Measurements from ENCODE around the gene PRDM16. TPM values are rescaled to one million over a fixed set of nuclear protein-coding genes. Genes with fewer than 3 reads are reported as not detected.

Gene PRDM16
- total and polyA plus RNA-seq, 2 donors (not counting 1 experiment from before 2014, with no cell fraction given), result 0.03 to 0.12 TPM

- Mint-ChIP-seq H3K27me3 (no peaks in the 10 kb centered on the region), H3K27ac (no peak overlapping the region), H3K4me1 (no peaks in the 10 kb centered on the region), H3K4me3 (no peak overlapping the region), H3K9me3 (ENCODE audit: insufficient read depth) (no peaks in the 10 kb centered on the region)
- no peak overlapping the region for H3K4me3 ChIP-seq (ENCODE audit: control extremely low read depth in 1 of 5, extremely low read depth in 1 of 5, insufficient read depth in 1 of 5, low read depth in 2 of 5, low read length in 4 of 5)
- DNase-seq (no peak), ATAC-seq (ENCODE audit: low read depth) (no peak)
- no peak for TF ChIP-seq EZH2 (IDR thresholded peaks at IDR 0.05; ENCODE audit: borderline replicate concordance, insufficient read depth, low read depth, low read length, poor library complexity, severe bottlenecking)
- no peak for TF ChIP-seq CTCF (IDR thresholded peaks at IDR 0.05)
- H3K27me3 ChIP-seq (replicated peaks in 1 of 4; ENCODE audit: control extremely low read depth in 1 of 4, control insufficient read depth in 3 of 4, insufficient read depth in 4 of 4, low read length in 3 of 4), result no peaks in the 10 kb centered on the region
- no peak overlapping the region for H3K4me2 ChIP-seq (replicated peaks; ENCODE audit: low read depth, low read length, poor library complexity, severe bottlenecking)
- H3K9me3 ChIP-seq (ENCODE audit: control extremely low read depth in 1 of 3, control insufficient read depth in 2 of 3, insufficient read depth in 1 of 3, low read length in 2 of 3), result peaks cover 0 to 6% (median 0%) of the 10 kb centered on the region in 3 donors
- no peaks in the 10 kb centered on the region for H3K79me2 ChIP-seq (ENCODE audit: control insufficient read depth, insufficient read depth, low read length)
- no peak overlapping the region for H3K9ac ChIP-seq (ENCODE audit: low read length)
- intact Hi-C loops (cut with micrococcal nuclease), result no loop called here
- H3K36me3 ChIP-seq (replicated peaks in 1 of 2; ENCODE audit: control extremely low read depth in 1 of 2, control insufficient read depth in 1 of 2, extremely low read depth in 1 of 2, insufficient read depth in 2 of 2, low read length in 1 of 2), result no peaks in the 10 kb centered on the region
- 90% methylated on average over 27 of the region's 29 CpGs for WGBS (ENCODE audit: insufficient coverage)
- CTCF ChIA-PET, result no interaction called here
- H4K20me1 ChIP-seq (ENCODE audit: control insufficient read depth, insufficient read depth, low read length, poor library complexity, severe bottlenecking), result no peaks in the 10 kb centered on the region
- H2AFZ ChIP-seq (ENCODE audit: insufficient read depth, low read depth, low read length, poor library complexity, severe bottlenecking), result no peak overlapping the region
- H3K4me1 ChIP-seq (ENCODE audit: control insufficient read depth in 2 of 2, insufficient read depth in 2 of 2, low read length in 2 of 2), result no peaks in the 10 kb centered on the region
- H3K27ac ChIP-seq (ENCODE audit: low read length in 2 of 2), result no peak overlapping the region
- POLR2A ChIA-PET, result no interaction called here
These were observed 203.5 kb downstream of the PRDM16 start for GRCh38 chr1:3272321-3273045.

GRCh38 chr1:3273447-3273846 lies 204.4 kb downstream of the PRDM16 start:
- H3K27me3 ChIP-seq (replicated peaks in 1 of 4; ENCODE audit: control extremely low read depth in 1 of 4, control insufficient read depth in 3 of 4, insufficient read depth in 4 of 4, low read length in 3 of 4), result no peaks in the 10 kb centered on the region
- H3K9ac ChIP-seq (ENCODE audit: low read length), result no peak overlapping the region
- no peak overlapping the region for H2AFZ ChIP-seq (ENCODE audit: insufficient read depth, low read depth, low read length, poor library complexity, severe bottlenecking)
- no peaks in the 10 kb centered on the region for H3K36me3 ChIP-seq (replicated peaks in 1 of 2; ENCODE audit: control extremely low read depth in 1 of 2, control insufficient read depth in 1 of 2, extremely low read depth in 1 of 2, insufficient read depth in 2 of 2, low read length in 1 of 2)
- no peaks in the 10 kb centered on the region for H3K79me2 ChIP-seq (ENCODE audit: control insufficient read depth, insufficient read depth, low read length)
- Mint-ChIP-seq H3K4me1 (no peaks in the 10 kb centered on the region), H3K27ac (no peak overlapping the region), H3K4me3 (no peak overlapping the region), H3K9me3 (ENCODE audit: insufficient read depth) (no peaks in the 10 kb centered on the region), H3K27me3 (no peaks in the 10 kb centered on the region)
- H4K20me1 ChIP-seq (ENCODE audit: control insufficient read depth, insufficient read depth, low read length, poor library complexity, severe bottlenecking), result no peaks in the 10 kb centered on the region
- H3K4me3 ChIP-seq (ENCODE audit: control extremely low read depth in 1 of 5, extremely low read depth in 1 of 5, insufficient read depth in 1 of 5, low read depth in 2 of 5, low read length in 4 of 5), result no peak overlapping the region
- 92% methylated on average over 4 of the region's 4 CpGs for WGBS (ENCODE audit: insufficient coverage)
- H3K4me2 ChIP-seq (replicated peaks; ENCODE audit: low read depth, low read length, poor library complexity, severe bottlenecking), result no peak overlapping the region
- H3K4me1 ChIP-seq (ENCODE audit: control insufficient read depth in 2 of 2, insufficient read depth in 2 of 2, low read length in 2 of 2), result no peaks in the 10 kb centered on the region
- ATAC-seq (ENCODE audit: low read depth) (no peak), DNase-seq (no peak)
- ChIA-PET POLR2A (no interaction called here), CTCF (no interaction called here)
- intact Hi-C loops (cut with micrococcal nuclease), result no loop called here
- TF ChIP-seq CTCF (IDR thresholded peaks at IDR 0.05) (no peak), EZH2 (IDR thresholded peaks at IDR 0.05; ENCODE audit: borderline replicate concordance, insufficient read depth, low read depth, low read length, poor library complexity, severe bottlenecking) (no peak)
- H3K9me3 ChIP-seq (ENCODE audit: control extremely low read depth in 1 of 3, control insufficient read depth in 2 of 3, insufficient read depth in 1 of 3, low read length in 2 of 3), result peaks cover 0 to 6% (median 0%) of the 10 kb centered on the region in 3 donors
- no peak overlapping the region for H3K27ac ChIP-seq (ENCODE audit: low read length in 2 of 2)
